OCI-LY3 (cell line): ENCODE results near the gene CAMTA1.

ENCODE experiments used
- EZH2phosphoT487 ChIP-seq: fragments of 200-600 bp; shearing (Covaris generic); IDR thresholded peaks from 2 replicates; pipeline ENCODE4 v1.6.1; 2018; ENCODE audit warnings: antibody characterized with exemption, mixed run types, low read depth
- TF ChIP-seq, protein P1 (sequence below): fragments of 200-600, 300-600 bp; sonication (generic); IDR thresholded peaks from 2 replicates; pipeline ENCODE4 v1.5.1; 2014; ENCODE audit warnings: antibody characterized with exemption, low read length, low read depth

- TF ChIP-seq, protein P1, sequence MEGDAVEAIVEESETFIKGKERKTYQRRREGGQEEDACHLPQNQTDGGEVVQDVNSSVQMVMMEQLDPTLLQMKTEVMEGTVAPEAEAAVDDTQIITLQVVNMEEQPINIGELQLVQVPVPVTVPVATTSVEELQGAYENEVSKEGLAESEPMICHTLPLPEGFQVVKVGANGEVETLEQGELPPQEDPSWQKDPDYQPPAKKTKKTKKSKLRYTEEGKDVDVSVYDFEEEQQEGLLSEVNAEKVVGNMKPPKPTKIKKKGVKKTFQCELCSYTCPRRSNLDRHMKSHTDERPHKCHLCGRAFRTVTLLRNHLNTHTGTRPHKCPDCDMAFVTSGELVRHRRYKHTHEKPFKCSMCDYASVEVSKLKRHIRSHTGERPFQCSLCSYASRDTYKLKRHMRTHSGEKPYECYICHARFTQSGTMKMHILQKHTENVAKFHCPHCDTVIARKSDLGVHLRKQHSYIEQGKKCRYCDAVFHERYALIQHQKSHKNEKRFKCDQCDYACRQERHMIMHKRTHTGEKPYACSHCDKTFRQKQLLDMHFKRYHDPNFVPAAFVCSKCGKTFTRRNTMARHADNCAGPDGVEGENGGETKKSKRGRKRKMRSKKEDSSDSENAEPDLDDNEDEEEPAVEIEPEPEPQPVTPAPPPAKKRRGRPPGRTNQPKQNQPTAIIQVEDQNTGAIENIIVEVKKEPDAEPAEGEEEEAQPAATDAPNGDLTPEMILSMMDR, result no peak
- TF ChIP-seq EZH2phosphoT487, result no peak
Observed at GRCh38 chr1:7385471-7386225, 600.4 kb downstream of the CAMTA1 start.
